GM19455 (cell line): ENCODE measurements around the gene SAXO1.
"Not testable (repeated sequence)": the region's sequence is repeated elsewhere in the genome, so short reads cannot be mapped to it uniquely, and the experiment has no call there.

Source experiments
- ATAC-seq: cut with Tn5 transposase; IDR thresholded peaks from one replicate; pipeline ENCODE4 v1.9.1; 2021; ENCODE audit not compliant: unreplicated experiment

Gene SAXO1, protein sequence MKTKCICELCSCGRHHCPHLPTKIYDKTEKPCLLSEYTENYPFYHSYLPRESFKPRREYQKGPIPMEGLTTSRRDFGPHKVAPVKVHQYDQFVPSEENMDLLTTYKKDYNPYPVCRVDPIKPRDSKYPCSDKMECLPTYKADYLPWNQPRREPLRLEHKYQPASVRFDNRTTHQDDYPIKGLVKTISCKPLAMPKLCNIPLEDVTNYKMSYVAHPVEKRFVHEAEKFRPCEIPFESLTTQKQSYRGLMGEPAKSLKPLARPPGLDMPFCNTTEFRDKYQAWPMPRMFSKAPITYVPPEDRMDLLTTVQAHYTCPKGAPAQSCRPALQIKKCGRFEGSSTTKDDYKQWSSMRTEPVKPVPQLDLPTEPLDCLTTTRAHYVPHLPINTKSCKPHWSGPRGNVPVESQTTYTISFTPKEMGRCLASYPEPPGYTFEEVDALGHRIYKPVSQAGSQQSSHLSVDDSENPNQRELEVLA

DNA sequence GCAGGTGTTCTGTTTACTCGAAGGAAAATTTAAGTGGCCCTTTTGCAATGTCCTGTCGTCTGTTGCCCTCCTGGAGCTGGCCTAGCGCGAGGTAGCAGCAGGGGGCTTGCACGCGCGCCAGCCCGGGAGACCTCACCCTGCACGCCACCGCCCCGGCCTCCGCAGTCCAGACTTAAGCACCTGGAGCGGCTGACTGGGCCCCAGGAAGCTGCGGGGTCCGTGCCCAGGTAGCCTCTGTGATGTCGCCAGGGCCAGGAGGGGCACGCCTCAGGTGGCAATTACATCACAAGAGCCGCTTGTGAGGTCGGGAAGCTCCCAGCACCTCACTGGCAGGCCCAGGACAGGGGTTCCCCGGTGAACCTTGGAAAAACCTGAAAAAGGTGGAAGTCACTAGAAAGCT is at the start of gene SAXO1:
TSS of gene SAXO1 (minus strand) at position 195 of the 400 bp plus-strand sequence. CDS start 301 bp downstream, outside the sequence.
- no peak for ATAC-seq

DNA sequence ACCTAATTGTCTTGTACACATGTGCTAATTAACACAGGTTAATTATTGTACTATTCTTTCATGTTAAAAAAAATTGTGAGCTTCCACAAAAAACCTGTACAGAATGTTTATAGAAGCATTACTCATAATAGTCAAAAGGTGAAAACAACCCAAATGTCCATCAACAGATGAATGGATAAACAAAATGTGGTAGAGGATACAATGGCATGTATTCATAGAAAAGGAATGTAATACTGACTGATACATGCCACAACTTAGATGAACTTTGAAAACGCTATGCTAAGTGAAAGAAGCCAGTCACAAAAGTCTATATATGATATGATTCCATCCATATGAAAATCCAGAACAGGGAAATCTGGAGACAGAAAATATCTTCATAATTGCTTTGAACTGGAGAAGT is 41.8 kb upstream of the SAXO1 start:
- ATAC-seq: no peak

GRCh38 chr9:19074229-19074628 is 41.2 kb upstream of the SAXO1 start:
- ATAC-seq: no peak

DNA sequence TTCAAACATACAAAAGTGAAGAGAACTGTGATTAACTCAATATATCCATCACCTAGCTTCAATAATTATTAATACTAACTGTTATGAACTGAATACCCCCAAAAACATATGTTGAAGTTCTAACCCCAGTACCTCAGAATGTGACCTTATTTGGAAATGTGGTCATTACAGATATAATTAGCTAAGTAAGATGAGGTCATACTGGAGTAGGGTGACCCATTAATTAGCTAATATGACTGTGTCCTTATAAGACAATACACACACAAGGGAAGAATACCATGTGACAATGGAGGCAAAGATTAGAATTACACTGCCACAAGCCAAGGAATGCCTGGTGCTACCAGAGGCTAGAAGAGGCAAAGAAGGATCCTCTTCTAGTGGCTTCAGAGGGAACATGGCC is 24.0 kb upstream of the SAXO1 start:
- no peak for ATAC-seq

DNA sequence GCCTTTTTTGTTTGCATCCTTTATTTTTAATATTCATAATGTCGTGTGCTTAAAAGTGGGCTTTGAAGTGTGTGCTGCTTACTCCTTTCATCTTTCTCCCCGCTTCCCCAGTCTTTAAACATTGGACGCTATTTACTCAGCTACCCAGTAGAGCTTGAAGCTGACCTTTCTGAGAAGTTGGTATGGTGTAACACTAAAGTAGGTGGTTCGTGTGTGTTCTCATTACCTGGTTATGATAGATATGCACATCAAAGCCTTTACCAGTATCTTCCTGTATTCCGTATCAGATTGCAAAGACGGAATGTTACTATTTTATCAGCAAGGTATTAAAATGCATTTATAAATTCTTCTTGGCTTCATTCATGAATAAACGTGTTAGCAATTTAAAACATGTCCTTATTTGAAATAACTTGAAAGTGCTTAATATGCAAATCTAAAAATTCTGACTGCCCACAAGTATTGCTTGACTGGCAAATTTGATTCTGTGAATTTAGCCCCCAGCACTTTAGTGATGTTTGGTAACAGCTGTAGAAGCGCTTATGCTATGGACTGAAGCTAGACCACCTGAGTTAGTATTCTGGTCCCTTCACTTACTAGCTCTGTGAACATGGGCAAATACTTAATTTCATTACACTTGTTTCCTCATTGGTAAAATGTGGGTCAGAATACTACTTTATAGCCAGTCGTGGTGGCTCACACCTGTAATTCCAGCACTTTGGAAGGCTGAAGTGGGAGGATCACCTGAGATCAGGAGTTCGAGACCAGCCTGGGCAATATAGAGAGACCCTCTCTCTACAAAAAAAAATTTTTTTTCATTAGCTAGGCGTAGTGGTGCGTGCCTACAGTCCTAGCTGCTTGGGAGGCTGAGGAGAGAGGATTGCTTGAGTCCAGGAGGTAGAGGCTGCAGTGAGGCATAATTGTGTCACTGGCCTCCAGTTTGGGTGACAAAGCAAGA is 17.9 kb upstream of the SAXO1 start:
- ATAC-seq: no peak

GRCh38 chr9:19049917-19050636 is 17.1 kb upstream of the SAXO1 start:
- no peak for ATAC-seq

- ATAC-seq: peak; percentile 92
Observed at GRCh38 chr9:19048966-19049916, 16.2 kb upstream of the SAXO1 start, which contains the start of gene RRAGA. TSS of gene RRAGA (plus strand) at chr9:19049427. CDS start at chr9:19049660, 233 bp downstream.

DNA sequence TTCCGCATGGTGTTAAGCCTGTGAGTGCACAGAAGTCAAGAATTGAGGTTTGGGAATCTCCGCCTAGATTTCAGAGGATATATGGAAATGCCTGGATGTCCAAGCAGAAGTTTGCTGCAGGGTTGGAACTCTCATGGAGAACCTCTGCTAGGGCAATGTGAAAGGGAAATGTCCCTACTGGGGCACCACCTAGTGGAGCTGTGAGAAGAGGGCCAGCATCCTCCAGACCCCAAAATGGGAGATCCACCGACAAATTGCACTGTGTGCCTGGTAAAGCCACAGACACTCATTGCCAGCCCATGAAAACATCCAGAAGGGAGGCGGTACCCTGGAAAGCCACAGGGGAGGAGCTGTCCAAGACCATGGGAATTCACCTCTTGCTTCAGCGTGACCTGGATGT is 3.6 kb upstream of the SAXO1 start:
- no peak for ATAC-seq

- no peak for ATAC-seq
Observed at GRCh38 chr9:19032406-19032805, 603 bp downstream of the SAXO1 start.

DNA sequence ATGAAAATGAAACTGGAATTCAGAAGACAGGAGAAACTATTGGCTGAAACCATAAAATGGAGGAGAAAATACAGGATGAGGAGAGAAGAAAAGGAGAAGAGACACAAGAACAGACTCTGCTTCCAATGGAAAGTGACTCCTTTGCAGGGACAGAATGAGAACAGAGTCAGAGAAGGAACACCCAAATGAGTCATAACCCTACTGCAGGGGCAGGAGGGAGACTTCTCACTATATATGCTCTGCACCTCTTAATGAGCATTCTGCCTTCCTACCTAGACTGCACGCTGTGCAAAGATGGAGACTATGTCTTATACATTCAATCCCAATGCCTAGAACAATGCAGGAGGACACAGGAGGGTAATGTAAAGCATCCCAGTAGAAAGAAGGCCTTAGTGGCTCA is 2.1 kb downstream of the SAXO1 start:
- ATAC-seq: peak; percentile 65

- no peak for ATAC-seq
Observed at GRCh38 chr9:19028835-19029451, 4.1 kb downstream of the SAXO1 start.

DNA sequence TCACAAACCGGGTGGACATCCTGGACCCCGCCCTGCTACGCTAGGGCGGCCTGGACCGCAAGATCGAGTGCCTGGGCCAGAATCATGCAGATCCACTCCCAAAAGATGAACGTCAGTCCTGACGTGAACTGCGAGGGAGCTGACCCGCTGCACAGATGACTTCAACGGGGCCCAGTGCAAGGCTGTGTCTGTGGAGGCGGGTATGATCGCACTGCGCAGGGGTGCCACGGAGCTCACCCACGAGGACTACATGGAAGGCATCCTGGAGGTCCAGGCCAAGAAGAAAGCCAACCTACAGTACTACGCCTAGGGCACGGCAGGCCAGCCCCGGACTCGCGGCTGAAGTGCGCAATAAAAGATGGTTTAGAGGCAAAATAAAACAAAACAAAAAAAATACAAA is 5.2 kb downstream of the SAXO1 start:
- no peak for ATAC-seq

- ATAC-seq: no peak
Observed at GRCh38 chr9:19026375-19026774, 6.6 kb downstream of the SAXO1 start.

- no peak for ATAC-seq
Observed at GRCh38 chr9:19023078-19023477, 9.9 kb downstream of the SAXO1 start.

DNA sequence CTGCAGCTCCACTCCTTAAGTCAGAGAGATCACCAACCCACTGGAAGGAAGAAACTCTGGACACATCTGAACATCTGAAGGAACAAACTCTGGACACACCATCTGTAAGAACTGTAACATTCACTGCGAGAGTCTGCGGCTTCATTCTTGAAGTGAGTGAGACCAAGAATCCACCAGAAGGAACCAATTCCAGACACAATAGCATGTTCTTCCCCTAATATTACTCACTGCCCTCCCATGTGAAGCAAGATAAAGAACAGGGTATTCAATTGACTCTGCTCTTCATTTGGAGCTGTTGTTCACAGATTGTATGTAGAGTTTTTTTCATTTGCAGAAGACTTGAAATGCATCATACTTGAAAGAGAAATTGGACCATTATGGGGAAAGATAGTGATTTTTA is 10.8 kb downstream of the SAXO1 start:
- ATAC-seq: no peak

GRCh38 chr9:19021649-19022048 is 11.4 kb downstream of the SAXO1 start:
- not testable (repeated sequence) for ATAC-seq

DNA sequence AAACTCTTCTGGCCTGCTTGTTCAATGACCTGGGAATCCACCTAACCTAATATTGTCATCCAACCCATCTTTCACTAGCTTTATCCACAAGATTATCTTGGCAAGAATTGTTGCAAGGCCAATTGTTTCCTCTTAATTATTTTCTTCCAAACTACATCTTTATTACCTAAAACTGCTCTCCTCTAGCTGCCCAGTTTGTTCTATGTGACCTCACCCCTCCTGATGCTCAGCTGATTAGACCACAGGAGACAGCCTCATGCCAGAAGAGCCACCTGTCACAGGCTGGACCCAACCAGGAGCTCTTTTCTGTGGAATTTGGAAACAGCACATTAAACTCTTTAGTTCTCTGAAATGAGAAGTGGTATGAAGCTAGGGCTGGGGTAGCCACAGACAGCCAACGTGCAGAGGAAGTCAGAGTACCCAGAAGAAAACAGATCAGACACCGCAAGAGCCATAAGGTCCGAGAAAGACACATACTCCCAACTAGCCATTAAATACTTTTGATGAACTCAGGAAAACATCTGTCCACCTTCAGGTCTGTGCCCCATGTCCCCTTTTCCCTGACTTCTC is 12.0 kb downstream of the SAXO1 start:
- no peak for ATAC-seq

- ATAC-seq: no peak
Observed at GRCh38 chr9:19018201-19018600, 14.8 kb downstream of the SAXO1 start.

DNA sequence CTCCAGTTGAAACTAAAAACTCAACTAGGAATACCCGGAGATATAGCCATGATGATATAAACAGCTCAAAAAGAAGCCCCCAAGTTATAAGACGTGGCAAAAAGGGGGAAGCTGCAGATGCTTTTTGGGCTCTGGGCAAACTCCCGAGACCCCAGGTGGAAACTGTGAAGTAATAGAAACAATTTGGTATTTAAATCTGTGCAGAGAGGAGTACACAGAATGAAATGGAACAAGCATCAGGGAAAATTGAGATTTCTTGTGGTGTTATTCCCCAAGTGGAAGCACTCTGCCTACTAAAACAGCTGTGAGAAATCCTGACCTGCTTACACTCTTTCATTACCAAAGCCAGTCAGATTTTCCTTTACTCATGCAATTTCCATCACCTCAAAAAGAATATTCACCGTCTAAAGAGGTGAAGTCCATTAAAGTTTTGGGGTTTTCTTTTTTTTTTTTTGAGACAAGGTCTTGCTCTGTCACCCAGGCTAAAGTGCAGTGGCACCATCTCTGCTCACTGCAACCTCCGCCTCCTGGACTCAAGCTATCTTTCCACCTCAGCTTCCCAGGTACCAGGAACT is 23.5 kb downstream of the SAXO1 start:
- ATAC-seq: no peak
